HuH-7 (cell line): ENCODE data around the gene TMEM88.
"Not testable (repeated sequence)": the region's sequence is repeated elsewhere in the genome, so short reads cannot be mapped to it uniquely, and the experiment has no call there.

Experiments
- DNase-seq: peaks from one replicate; pipeline ENCODE4 v3.0.0; 2011; ENCODE audit warnings: low spot score

TMEM88 gene

GRCh38 chr17:7856011-7856810, 1.3 kb downstream of the TMEM88 start:
- DNase-seq, result no peak

GRCh38 chr17:7856811-7857712, 2.2 kb downstream of the TMEM88 start, which contains the start of gene NAA38:
TSS of gene NAA38 (minus strand) at chr17:7857559. CDS start at chr17:7857463, 96 bp downstream.
- peak; percentile 86 for DNase-seq

GRCh38 chr17:7857713-7858521, 3.1 kb downstream of the TMEM88 start, which contains the start of gene CYB5D1:
TSS of gene CYB5D1 (plus strand) at chr17:7858003. CDS start at chr17:7858135, 132 bp downstream.
- peak; percentile 47 for DNase-seq

- DNase-seq, result no peak
These were observed 3.6 kb downstream of the TMEM88 start for GRCh38 chr17:7858522-7858810.

- DNase-seq, result no peak
These were observed 4.2 kb downstream of the TMEM88 start for GRCh38 chr17:7859028-7859427.

GRCh38 chr17:7862692-7863437, 8.0 kb downstream of the TMEM88 start:
- peak; percentile 43 for DNase-seq

GRCh38 chr17:7864384-7864783, 9.5 kb downstream of the TMEM88 start:
- DNase-seq, result not testable (repeated sequence)

GRCh38 chr17:7864995-7865650, 10.3 kb downstream of the TMEM88 start:
- no peak for DNase-seq

GRCh38 chr17:7867881-7868329, 13.0 kb downstream of the TMEM88 start:
- DNase-seq, result no peak

GRCh38 chr17:7873051-7873450, 18.2 kb downstream of the TMEM88 start:
- no peak for DNase-seq

GRCh38 chr17:7875804-7876370, 21.0 kb downstream of the TMEM88 start:
- no peak for DNase-seq

GRCh38 chr17:7878234-7878633, 23.4 kb downstream of the TMEM88 start:
- no peak for DNase-seq

GRCh38 chr17:7880076-7880868, 25.4 kb downstream of the TMEM88 start:
- no peak for DNase-seq

- DNase-seq, result no peak
These were observed 26.6 kb downstream of the TMEM88 start for GRCh38 chr17:7881276-7882054.

GRCh38 chr17:7882068-7882467, 27.2 kb downstream of the TMEM88 start:
- no peak for DNase-seq

- no peak for DNase-seq
These were observed 27.8 kb downstream of the TMEM88 start for GRCh38 chr17:7882629-7883028.

- no peak for DNase-seq
These were observed 29.0 kb downstream of the TMEM88 start for GRCh38 chr17:7883781-7884386.
